Neural cell (in vitro differentiated cells): Measurements from ENCODE around the gene POLN.

Source experiments
- EP300 ChIP-seq: fragments of 450-650 bp; conservative IDR thresholded peaks from 2 replicates; pipeline ENCODE4 v1.6.1; 2014; ENCODE audit warnings: antibody characterized with exemption, mild to moderate bottlenecking, moderate library complexity; ENCODE audit not compliant: poor library complexity, severe bottlenecking
- EZH2 ChIP-seq: fragments of 200-600, 300-800 bp; shearing (Covaris generic), sonication (generic); IDR thresholded peaks from 2 replicates; pipeline ENCODE4 v1.6.1; 2014; ENCODE audit warnings: antibody characterized with exemption, low read length, borderline replicate concordance, mild to moderate bottlenecking; ENCODE audit not compliant: insufficient read depth, poor library complexity, severe bottlenecking
- MXI1 ChIP-seq: fragments of 450-650 bp; conservative IDR thresholded peaks from 2 replicates; pipeline ENCODE4 v1.6.1; 2014; ENCODE audit warnings: antibody characterized with exemption, mild to moderate bottlenecking; ENCODE audit not compliant: poor library complexity, severe bottlenecking
- POLR2AphosphoS5 ChIP-seq: IDR thresholded peaks from 2 replicates; pipeline ENCODE4 v1.6.1; 2012
- TF ChIP-seq, protein P1 (sequence below): fragments of 450-650 bp; IDR thresholded peaks from 2 replicates; pipeline ENCODE4 v1.5.1; 2014; ENCODE audit warnings: antibody characterized with exemption, mild to moderate bottlenecking, moderate library complexity; ENCODE audit not compliant: poor library complexity, severe bottlenecking

GRCh38 chr4:2036327-2036726, 205.6 kb downstream of the POLN start:
- TF ChIP-seq, protein P1, sequence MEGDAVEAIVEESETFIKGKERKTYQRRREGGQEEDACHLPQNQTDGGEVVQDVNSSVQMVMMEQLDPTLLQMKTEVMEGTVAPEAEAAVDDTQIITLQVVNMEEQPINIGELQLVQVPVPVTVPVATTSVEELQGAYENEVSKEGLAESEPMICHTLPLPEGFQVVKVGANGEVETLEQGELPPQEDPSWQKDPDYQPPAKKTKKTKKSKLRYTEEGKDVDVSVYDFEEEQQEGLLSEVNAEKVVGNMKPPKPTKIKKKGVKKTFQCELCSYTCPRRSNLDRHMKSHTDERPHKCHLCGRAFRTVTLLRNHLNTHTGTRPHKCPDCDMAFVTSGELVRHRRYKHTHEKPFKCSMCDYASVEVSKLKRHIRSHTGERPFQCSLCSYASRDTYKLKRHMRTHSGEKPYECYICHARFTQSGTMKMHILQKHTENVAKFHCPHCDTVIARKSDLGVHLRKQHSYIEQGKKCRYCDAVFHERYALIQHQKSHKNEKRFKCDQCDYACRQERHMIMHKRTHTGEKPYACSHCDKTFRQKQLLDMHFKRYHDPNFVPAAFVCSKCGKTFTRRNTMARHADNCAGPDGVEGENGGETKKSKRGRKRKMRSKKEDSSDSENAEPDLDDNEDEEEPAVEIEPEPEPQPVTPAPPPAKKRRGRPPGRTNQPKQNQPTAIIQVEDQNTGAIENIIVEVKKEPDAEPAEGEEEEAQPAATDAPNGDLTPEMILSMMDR = no peak
- TF ChIP-seq POLR2AphosphoS5 = no peak
- no peak for TF ChIP-seq EP300
- TF ChIP-seq EZH2 = no peak
- TF ChIP-seq MXI1 = no peak
